Measurements from ENCODE around the gene PCSK5. TPM values are rescaled to one million over a fixed set of nuclear protein-coding genes. Genes with fewer than 3 reads are reported as not detected.
A peak's percentile ranks its signal among the peaks of the same experiment; 100 is the strongest.

The PCSK5 gene
- total RNA-seq, 2 donors from 2014 or later = 41.2 to 63.7 TPM

- peaks cover 13% of the 10 kb centered on the region for H3K36me3 ChIP-seq
- H3K27ac ChIP-seq = no peak overlapping the region
- no peak overlapping the region for H3K4me3 ChIP-seq
- DNase-seq (ENCODE audit: low spot score) (no peak), ATAC-seq (ENCODE audit: insufficient number of reproducible peaks, low FRiP score, low read depth) (no peak)
- no peak for TF ChIP-seq CTCF (IDR thresholded peaks at IDR 0.05)
- no peaks in the 10 kb centered on the region for H3K4me1 ChIP-seq (ENCODE audit: control insufficient read depth in 1 of 2, low read depth in 2 of 2)
- H3K9me3 ChIP-seq = no peaks in the 10 kb centered on the region
- H3K27me3 ChIP-seq (replicated peaks; ENCODE audit: insufficient read depth) = no peaks in the 10 kb centered on the region
These were observed 205.1 kb downstream of the PCSK5 start for GRCh38 chr9:76095585-76095984.

DNA sequence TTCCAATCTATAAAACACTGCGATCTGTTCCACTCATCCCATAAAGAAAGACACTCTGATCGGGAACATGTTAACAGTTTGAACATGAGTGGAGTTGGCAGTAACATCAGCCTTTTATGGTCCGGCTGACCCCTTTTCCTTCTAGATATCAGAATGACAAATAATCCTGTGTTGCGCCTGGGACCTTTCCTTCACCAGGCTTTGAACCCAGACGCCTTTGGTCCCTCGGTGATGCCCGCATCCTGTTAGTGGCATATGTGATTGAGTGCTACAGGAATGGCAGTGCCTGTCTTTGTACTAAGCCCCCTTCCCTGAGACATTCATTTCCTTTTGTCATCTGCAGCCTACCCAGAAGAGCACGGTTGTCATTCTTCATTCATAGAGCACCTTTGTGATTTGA, 209.0 kb downstream of the PCSK5 start:
- TF ChIP-seq CTCF (IDR thresholded peaks at IDR 0.05) = no peak
- Histone ChIP-seq H3K27me3 (replicated peaks; ENCODE audit: insufficient read depth) (no peaks in the 10 kb centered on the region), H3K9me3 (no peaks in the 10 kb centered on the region), H3K36me3 (peaks cover 13% of the 10 kb centered on the region), H3K4me1 (ENCODE audit: control insufficient read depth in 1 of 2, low read depth in 2 of 2) (peaks cover 24 to 34% of the 10 kb centered on the region in 2 donors), H3K4me3 (no peak overlapping the region), H3K27ac (no peak overlapping the region)
- DNase-seq (ENCODE audit: low spot score) (no peak), ATAC-seq (ENCODE audit: insufficient number of reproducible peaks, low FRiP score, low read depth) (no peak)

DNA sequence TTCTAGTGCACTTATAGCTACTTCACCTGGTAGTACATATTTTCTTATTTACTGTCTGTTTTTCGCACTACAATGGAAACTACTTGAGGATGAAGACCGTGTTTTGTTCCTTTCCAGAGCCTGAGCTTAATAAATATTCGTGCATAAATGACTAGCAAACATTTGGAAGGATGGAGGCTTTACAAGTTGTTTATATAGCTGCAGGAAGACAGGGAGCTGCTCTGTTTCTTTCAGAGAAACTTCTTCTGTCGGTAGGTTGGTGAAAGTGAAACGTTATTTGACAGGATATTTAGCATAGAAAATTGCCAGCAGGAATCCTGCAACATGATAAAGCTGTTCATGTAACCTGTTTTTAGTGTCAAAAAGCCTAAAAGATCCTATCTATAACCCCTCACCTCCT, 210.6 kb downstream of the PCSK5 start:
- peaks cover 25 to 49% of the 10 kb centered on the region in 2 donors for H3K4me1 ChIP-seq (ENCODE audit: control insufficient read depth in 1 of 2, low read depth in 2 of 2)
- H3K4me3 ChIP-seq = no peak overlapping the region
- no peak for DNase-seq (ENCODE audit: low spot score)
- H3K27me3 ChIP-seq (replicated peaks; ENCODE audit: insufficient read depth) = no peaks in the 10 kb centered on the region
- peaks cover 5% of the 10 kb centered on the region for H3K36me3 ChIP-seq
- TF ChIP-seq CTCF (IDR thresholded peaks at IDR 0.05) = no peak
- H3K9me3 ChIP-seq = no peaks in the 10 kb centered on the region
- H3K27ac ChIP-seq = peak overlapping the region in 1 of 2 donors; percentile 34
- no peak for ATAC-seq (ENCODE audit: insufficient number of reproducible peaks, low FRiP score, low read depth)

DNA sequence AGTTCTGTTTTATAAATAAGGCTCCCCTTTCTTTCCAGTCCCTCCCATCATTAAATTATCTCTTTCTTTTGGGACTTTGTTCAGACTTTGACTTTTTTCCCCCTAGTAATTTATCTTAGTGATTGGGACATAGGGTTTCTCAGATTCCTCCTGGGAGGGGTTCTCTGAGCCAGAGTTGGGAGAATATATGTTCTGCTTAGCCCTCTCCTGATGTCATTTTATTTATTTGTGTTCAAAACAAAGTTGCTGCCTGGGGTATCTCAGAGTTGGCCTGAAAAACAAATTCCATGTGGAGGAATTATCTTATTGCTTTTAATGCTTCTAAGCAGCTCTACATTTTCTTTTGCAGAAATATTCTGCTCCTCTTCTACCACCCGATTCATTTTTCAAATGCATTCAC, 211.0 kb downstream of the PCSK5 start:
- TF ChIP-seq CTCF (IDR thresholded peaks at IDR 0.05) = no peak
- peak overlapping the region in 1 of 2 donors; percentile 34 for H3K27ac ChIP-seq
- no peaks in the 10 kb centered on the region for H3K9me3 ChIP-seq
- H3K4me3 ChIP-seq = no peak overlapping the region
- no peaks in the 10 kb centered on the region for H3K27me3 ChIP-seq (replicated peaks; ENCODE audit: insufficient read depth)
- no peak for DNase-seq (ENCODE audit: low spot score)
- H3K36me3 ChIP-seq = peaks cover 5% of the 10 kb centered on the region
- peaks cover 29 to 53% of the 10 kb centered on the region in 2 donors for H3K4me1 ChIP-seq (ENCODE audit: control insufficient read depth in 1 of 2, low read depth in 2 of 2)
- ATAC-seq (ENCODE audit: insufficient number of reproducible peaks, low FRiP score, low read depth) = no peak

DNA sequence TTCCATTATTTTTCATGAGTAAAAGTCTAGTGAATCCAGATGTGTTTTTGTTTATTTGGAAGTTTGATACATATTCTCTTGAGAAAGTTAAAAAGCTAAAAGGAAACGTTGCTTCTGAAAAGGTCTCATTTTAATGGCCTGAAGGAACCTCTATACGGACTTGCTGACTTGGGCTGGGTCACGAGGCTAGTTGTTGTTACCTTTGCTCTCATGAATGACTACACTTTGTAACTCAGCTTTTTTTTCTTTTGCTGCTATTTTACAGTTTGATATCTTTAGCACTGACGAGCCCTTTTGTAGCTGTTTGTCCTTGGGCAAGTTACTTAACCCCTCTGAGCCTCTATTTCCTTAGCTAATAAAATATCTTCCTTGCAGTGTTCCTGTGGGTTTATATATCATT, 211.5 kb downstream of the PCSK5 start:
- Histone ChIP-seq H3K4me3 (no peak overlapping the region), H3K27ac (peak overlapping the region in 1 of 2 donors; percentile 92), H3K4me1 (ENCODE audit: control insufficient read depth in 1 of 2, low read depth in 2 of 2) (peaks cover 33 to 58% of the 10 kb centered on the region in 2 donors), H3K9me3 (no peaks in the 10 kb centered on the region), H3K27me3 (replicated peaks; ENCODE audit: insufficient read depth) (no peaks in the 10 kb centered on the region), H3K36me3 (peaks cover 5% of the 10 kb centered on the region)
- no peak for TF ChIP-seq CTCF (IDR thresholded peaks at IDR 0.05)
- ATAC-seq (ENCODE audit: insufficient number of reproducible peaks, low FRiP score, low read depth) (no peak), DNase-seq (ENCODE audit: low spot score) (no peak)

Data from thoracic aorta (tissue), 2 donors.